Gastroesophageal sphincter (tissue), 4 donors: Measurements from ENCODE around the gene YPEL3. TPM values are rescaled to one million over a fixed set of nuclear protein-coding genes. Genes with fewer than 3 reads are reported as not detected.
A peak's percentile ranks its signal among the peaks of the same experiment; 100 is the strongest.

ENCODE experiments used
- ATAC-seq: fragments of 150-250 bp; one replicate; pipeline ENCODE4 v1.9.1; 2016; ENCODE audit warnings: mild to moderate bottlenecking, moderate library complexity
- H3K27ac ChIP-seq, 4 donors: fragments of 200-600 bp; sonication (generic) in 3 of 4; 1 replicate in 3 of 4; 2 replicates in 1 of 4; pipeline ENCODE4 v1.5.1; 2016 to 2019
- H3K27me3 ChIP-seq: fragments of 200-600 bp; sonication (generic); one replicate; pipeline ENCODE4 v1.5.1; 2019
- H3K36me3 ChIP-seq, 2 donors: fragments of 200-600 bp; sonication (generic); one replicate each; pipeline ENCODE4 v1.5.1; 2019; ENCODE audit warnings: control low read depth in 1 of 2
- H3K4me1 ChIP-seq, 3 donors: fragments of 200-600 bp; sonication (generic); 1 replicate in 2 of 3; 2 replicates in 1 of 3; pipeline ENCODE4 v1.5.1; 2016 to 2019; ENCODE audit warnings: control low read depth in 2 of 3
- H3K4me3 ChIP-seq, 2 donors: fragments of 200-600 bp; sonication (generic); one replicate each; pipeline ENCODE4 v1.5.1; 2019; ENCODE audit warnings: mild to moderate bottlenecking in 1 of 2, moderate library complexity in 1 of 2
- H3K9me3 ChIP-seq, 3 donors: fragments of 200-600 bp; sonication (generic); one replicate each; pipeline ENCODE4 v1.5.1; 2017 to 2019; ENCODE audit warnings: control low read depth in 2 of 3
- CTCF ChIP-seq, 4 experiments: fragments of 200-600 bp in 2 of 4; fragments of 450-650 bp in 2 of 4; sonication (generic) in 1 of 4; IDR thresholded peaks; one replicate each; pipeline ENCODE4 v1.5.1; 2017 to 2019; ENCODE audit warnings: antibody characterized with exemption in 4 of 4, mild to moderate bottlenecking in 2 of 4, moderate library complexity in 2 of 4
- EP300 ChIP-seq: sonication (generic); formaldehyde crosslinking; IDR thresholded peaks from one replicate; pipeline ENCODE4 v1.6.1; 2017; ENCODE audit warnings: antibody characterized with exemption, mild to moderate bottlenecking
- POLR2A ChIP-seq, 2 donors: fragments of 450-650 bp; IDR thresholded peaks; one replicate each; pipeline ENCODE4 v1.6.1; 2017; ENCODE audit warnings: antibody characterized with exemption in 2 of 2, mild to moderate bottlenecking in 2 of 2, moderate library complexity in 1 of 2
- POLR2AphosphoS5 ChIP-seq: sonication (generic); formaldehyde crosslinking; IDR thresholded peaks from one replicate; pipeline ENCODE4 v1.6.1; 2017; ENCODE audit warnings: antibody characterized with exemption
- WGBS, 2 donors: methylation state at CpG; one replicate each; pipeline ENCODE4 v1.1.5; 2018; ENCODE audit warnings: low coverage in 1 of 2; 5-methylcytosine and 5-hydroxymethylcytosine counted together
- total RNA-seq, 4 donors: library from RNA; depleted of rRNA; stranded (reverse); fragments of >200 nt; gene quantifications; one replicate each; pipeline ENCODE4 v1.1.0, GENCODE V29; 2016

YPEL3 gene
- total RNA-seq, 4 donors from 2014 or later = 76.9 to 105 (median 80.2) TPM

GRCh38 chr16:30078744-30079143 is 17.3 kb downstream of the YPEL3 start:
- Histone ChIP-seq H3K9me3 (no peaks in the 10 kb centered on the region), H3K27ac (no peak overlapping the region), H3K4me3 (no peak overlapping the region), H3K4me1 (peaks cover 0 to 45% (median 17%) of the 10 kb centered on the region in 3 donors), H3K36me3 (peaks cover 0 to 69% of the 10 kb centered on the region in 2 donors), H3K27me3 (no peaks in the 10 kb centered on the region)
- WGBS, 2 donors = 72 to 80% methylated on average over 1 to 2 of the region's 7 CpGs
- TF ChIP-seq CTCF (IDR thresholded peaks at IDR 0.05) (no peak), POLR2A (IDR thresholded peaks at IDR 0.05) (no peak), POLR2AphosphoS5 (no peak), EP300 (no peak)
- no peak for ATAC-seq

- Histone ChIP-seq H3K27ac (no peak overlapping the region), H3K27me3 (no peaks in the 10 kb centered on the region), H3K4me3 (no peak overlapping the region), H3K4me1 (peaks cover 0 to 45% (median 17%) of the 10 kb centered on the region in 3 donors), H3K36me3 (peaks cover 0 to 69% of the 10 kb centered on the region in 2 donors), H3K9me3 (no peaks in the 10 kb centered on the region)
- no peak for ATAC-seq
- WGBS, 2 donors = 68 to 82% methylated on average over 2 to 4 of the region's 6 CpGs
- no peak for TF ChIP-seq POLR2A (IDR thresholded peaks at IDR 0.05)
- TF ChIP-seq EP300 = no peak
- no peak for TF ChIP-seq CTCF (IDR thresholded peaks at IDR 0.05)
- TF ChIP-seq POLR2AphosphoS5 = no peak
Observed at GRCh38 chr16:30077656-30078055, 18.4 kb downstream of the YPEL3 start.

- peak; percentile 11 for ATAC-seq
- H3K9me3 ChIP-seq = no peaks in the 10 kb centered on the region
- TF ChIP-seq POLR2A (IDR thresholded peaks at IDR 0.05) (no peak), EP300 (no peak), POLR2AphosphoS5 (no peak), CTCF (IDR thresholded peaks at IDR 0.05) (no peak)
- H3K27me3 ChIP-seq = no peaks in the 10 kb centered on the region
- H3K36me3 ChIP-seq = peaks cover 0 to 69% of the 10 kb centered on the region in 2 donors
- whole genome bisulfite sequencing, 2 donors = 3 to 20% methylated on average over 3 to 7 of the region's 33 CpGs
- peak overlapping the region; percentile 83 to 94 (median 88) for H3K27ac ChIP-seq
- H3K4me3 ChIP-seq = peak overlapping the region; percentile 93 to 100
- H3K4me1 ChIP-seq = peaks cover 0 to 51% (median 17%) of the 10 kb centered on the region in 3 donors
Observed at GRCh38 chr16:30076276-30076791, 19.7 kb downstream of the YPEL3 start.

GRCh38 chr16:30075503-30076275 is 20.3 kb downstream of the YPEL3 start, which contains the start of gene PPP4C:
TSS of gene PPP4C (plus strand) at chr16:30075994. CDS start at chr16:30076378, 384 bp downstream.
- H3K36me3 ChIP-seq = peaks cover 0 to 69% of the 10 kb centered on the region in 2 donors
- H3K4me1 ChIP-seq = peaks cover 0 to 57% (median 17%) of the 10 kb centered on the region in 3 donors
- TF ChIP-seq EP300 (no peak), POLR2AphosphoS5 (peak; percentile 94), CTCF (IDR thresholded peaks at IDR 0.05) (peak in 2 of 4 experiments; percentile 19 to 36), POLR2A (IDR thresholded peaks at IDR 0.05) (peak; percentile 62 to 74)
- peak within 1 kb of the TSS; percentile 93 to 100 for H3K4me3 ChIP-seq
- WGBS, 2 donors = 0 to 7% methylated on average over 10 to 16 of the region's 67 CpGs
- peak within 1 kb of the TSS; percentile 83 to 94 (median 88) for H3K27ac ChIP-seq
- H3K9me3 ChIP-seq = no peaks in the 10 kb centered on the region
- H3K27me3 ChIP-seq = no peaks in the 10 kb centered on the region
- ATAC-seq = peak; percentile 96
